HepG2 (cell line): Measurements from ENCODE around the gene THPO. TPM values are rescaled to one million over a fixed set of nuclear protein-coding genes. Genes with fewer than 3 reads are reported as not detected.

Source experiments
- ATAC-seq: fragments of 200-7000 bp; cut with Tn5 transposase; 3 replicates; pipeline ENCODE4 v1.9.1; 2020; ENCODE audit warnings: mild to moderate bottlenecking, moderate library complexity
- BruUV-seq: library from RNA; stranded (reverse); fragments of 400-500 nt; replicated peaks from 2 replicates; lab custom pipeline; 2021; lab: Mats Ljungman, UMichigan
- CTCF ChIA-PET: fragments of 300-600 bp; formaldehyde crosslinking; extraction: SDS; loops from one replicate; lab custom pipeline; 2021; ENCODE audit warnings: low total read pairs, inconsistent platforms, low intra/inter-chr PET ratio; lab: Yijun Ruan, JAX
- POLR2A ChIA-PET: fragments of 350-600 bp; sonication (Branson Sonifier 250); formaldehyde crosslinking; loops from one replicate; lab custom pipeline; 2020; ENCODE audit warnings: antibody characterized with exemption, inconsistent platforms; lab: Yijun Ruan, JAX
- DNase-seq: peaks from one replicate; pipeline ENCODE4 v3.0.0-alpha.2; 2015; ENCODE audit warnings: low spot score
- FAIRE-seq: peaks from 3 replicates; lab custom pipeline; 2011; peaks lifted over from hg19 to GRCh38; lab: Jason Lieb, UNC
- H2AFZ ChIP-seq: one replicate; pipeline ENCODE4 v1.6.1; 2011; ENCODE audit warnings: low read length, inconsistent platforms
- H3K27ac ChIP-seq: fragments of 300-600 bp; 3 replicates; pipeline ENCODE4 v1.8.0; 2011; ENCODE audit warnings: mixed run types, mild to moderate bottlenecking, mixed read lengths, low read length, inconsistent platforms; ENCODE audit not compliant: insufficient read depth; ENCODE audit errors: extremely low read length
- H3K27me3 ChIP-seq, 2 experiments: fragments of 200-600 bp in 1 of 2; 2 replicates in 1 of 2; 3 replicates in 1 of 2; pipeline versions ENCODE4 v1.6.0 to v1.8.0; 2011; ENCODE audit warnings: low read length in 2 of 2, mild to moderate bottlenecking in 2 of 2, moderate library complexity in 2 of 2, inconsistent platforms in 1 of 2; ENCODE audit not compliant: insufficient read depth in 2 of 2, control insufficient read depth in 1 of 2
- H3K36me3 ChIP-seq, 2 experiments: fragments of 200-600 bp in 1 of 2; replicated peaks in 1 of 2; 2 replicates in 1 of 2; 3 replicates in 1 of 2; pipeline versions ENCODE4 v1.5.1 to v1.8.0; 2011; ENCODE audit warnings: low read length in 2 of 2, inconsistent platforms in 1 of 2; ENCODE audit not compliant: insufficient read depth in 2 of 2, control insufficient read depth in 1 of 2
- H3K4me1 ChIP-seq: 2 replicates; pipeline ENCODE4 v1.5.1; 2012; ENCODE audit warnings: low read length, inconsistent platforms; ENCODE audit not compliant: insufficient read depth
- H3K4me2 ChIP-seq: 2 replicates; pipeline ENCODE4 v1.6.0; 2011; ENCODE audit warnings: low read depth, low read length, inconsistent platforms
- H3K4me3 ChIP-seq, 3 experiments: fragments of 200-600 bp in 1 of 3; sonication (generic), shearing (Covaris generic) in 1 of 3; replicated peaks in 1 of 3; 2 replicates each; pipeline ENCODE4 v1.5.1; 2011 to 2016; ENCODE audit warnings: low read length in 3 of 3, inconsistent platforms in 2 of 3, low read depth in 2 of 3, mild to moderate bottlenecking in 2 of 3, control low read depth in 1 of 3, mixed read lengths in 1 of 3; ENCODE audit not compliant: insufficient read depth in 1 of 3
- H3K79me2 ChIP-seq: one replicate; pipeline ENCODE4 v1.6.1; 2011; ENCODE audit warnings: low read length, inconsistent platforms; ENCODE audit not compliant: insufficient read depth
- H3K9ac ChIP-seq: 2 replicates; pipeline ENCODE4 v1.6.0; 2011; ENCODE audit warnings: mild to moderate bottlenecking, low read depth, low read length, inconsistent platforms; ENCODE audit not compliant: insufficient read depth
- H3K9me3 ChIP-seq: 2 replicates; pipeline ENCODE4 v1.5.1; 2012; ENCODE audit warnings: mild to moderate bottlenecking, low read length
- H4K20me1 ChIP-seq: 2 replicates; pipeline ENCODE4 v1.6.0; 2011; ENCODE audit warnings: inconsistent platforms, mild to moderate bottlenecking, low read length, moderate library complexity; ENCODE audit not compliant: insufficient read depth
- KAT8 ChIP-seq: IDR thresholded peaks from 2 replicates; pipeline ENCODE4 v1.6.1; 2016; ENCODE audit warnings: missing genetic modification reagents, missing compliant biosample characterization
- PRDM4 ChIP-seq: sonication (generic); formaldehyde crosslinking; IDR thresholded peaks from 2 replicates; pipeline ENCODE4 v1.9.0; 2021; ENCODE audit warnings: missing genetic modification reagents, borderline replicate concordance
- STAT5B ChIP-seq: sonication (generic); formaldehyde crosslinking; IDR thresholded peaks from 2 replicates; pipeline ENCODE4 v1.4.0; 2020; ENCODE audit warnings: missing genetic modification reagents
- ZBTB7B ChIP-seq: sonication (generic); formaldehyde crosslinking; IDR thresholded peaks from 2 replicates; pipeline ENCODE4 v1.4.0; 2020; ENCODE audit warnings: missing genetic modification reagents
- ZNF230 ChIP-seq: sonication (generic); formaldehyde crosslinking; IDR thresholded peaks from 2 replicates; pipeline ENCODE4 v1.4.0; 2020; ENCODE audit warnings: mild to moderate bottlenecking, missing genetic modification reagents
- ZNF615 ChIP-seq: sonication (generic); formaldehyde crosslinking; IDR thresholded peaks from 2 replicates; pipeline ENCODE4 v1.5.0; 2020; ENCODE audit warnings: mild to moderate bottlenecking, missing genetic modification reagents, borderline replicate concordance
- WGBS: methylation state at CpG from one replicate; pipeline ENCODE4 v1.1.6; 2017; ENCODE audit warnings: low lambda C conversion rate; 5-methylcytosine and 5-hydroxymethylcytosine counted together
- in situ Hi-C: cut with HindIII; loops from 2 replicates; pipeline ENCODE4 v1.10.0; 2017; ENCODE audit warnings: low pct_unique_long_range_greater_than_20kb; ENCODE audit not compliant: extremely low pct_ligation_motif_present
- intact Hi-C: fragments of 100-400 bp; cut with micrococcal nuclease; formaldehyde crosslinking; loops from one replicate; pipeline ENCODE4 v1.10.0; 2022; ENCODE audit not compliant: unreplicated experiment
- polyA plus RNA-seq, 8 experiments: library from polyadenylated mRNA; depleted of rRNA in 3 of 8; stranded (reverse) in 7 of 8; unstranded in 1 of 8; fragments of >200 nt; fragmentation: Illumina TruSeq in 4 of 8; extraction: Trizol in 4 of 8; gene quantifications; 2 replicates each; pipeline versions ENCODE4 v1.2.1 to v1.2.3, GENCODE V29; 2011 to 2016; ENCODE audit warnings: low read depth in 4 of 8, missing spikeins in 1 of 8, mixed read lengths in 1 of 8; ENCODE audit not compliant: insufficient read depth in 1 of 8
- total RNA-seq, 5 experiments: library from RNA; depleted of rRNA; stranded (reverse); fragments of >200 nt; fragmentation: Illumina TruSeq; extraction: Trizol; gene quantifications; 2 replicates each; pipeline ENCODE4 v1.2.3, GENCODE V29; 2016; ENCODE audit warnings: low read depth in 1 of 5
- TF ChIP-seq, protein P1 (sequence below): IDR thresholded peaks from 2 replicates; pipeline ENCODE4 v1.6.1; 2018; ENCODE audit warnings: missing genetic modification reagents
- TF ChIP-seq, protein P2 (sequence below): sonication (generic); formaldehyde crosslinking; IDR thresholded peaks from 2 replicates; pipeline ENCODE4 v1.8.1; 2023; ENCODE audit warnings: mild to moderate bottlenecking, missing genetic modification reagents

THPO gene
- total and polyA plus RNA-seq, 2 of the 13 experiments (the other 11 are each of a cell fraction or from before 2014, with no cell fraction given): 2.8 to 4.8 TPM

GRCh38 chr3:184382326-184383032 is 4.5 kb upstream of the THPO start:
- DNase-seq (no peak), FAIRE-seq (no peak), ATAC-seq (no peak)
- no TSS peak for BruUV-seq
- Histone ChIP-seq H2AFZ (no peak overlapping the region), H3K36me3 (peaks cover 6 to 25% of the 10 kb centered on the region in 2 experiments; a peak in 4 of 5 replicates), H3K27ac (no peak overlapping the region), H3K9ac (no peak overlapping the region), H3K4me1 (peaks cover 13% of the 10 kb centered on the region; the same call in 1 of the 2 replicates), H3K27me3 (no peaks in the 10 kb centered on the region; a peak in 1 of 5 replicates), H3K4me3 (no peak overlapping the region), H3K79me2 (peaks cover 16% of the 10 kb centered on the region), H3K9me3 (no peaks in the 10 kb centered on the region), H4K20me1 (no peaks in the 10 kb centered on the region), H3K4me2 (no peak overlapping the region)
- in situ Hi-C loops (no loop called here), intact Hi-C loops (no loop called here)
- ChIA-PET CTCF (no interaction called here), POLR2A (no interaction called here)
- WGBS: 100% methylated on average over 8 of the region's 16 CpGs
- no peak for TF ChIP-seq KAT8 (CRISPR knock-in tag)
- TF ChIP-seq ZNF615 (CRISPR knock-in tag): no peak
- TF ChIP-seq, protein P1, sequence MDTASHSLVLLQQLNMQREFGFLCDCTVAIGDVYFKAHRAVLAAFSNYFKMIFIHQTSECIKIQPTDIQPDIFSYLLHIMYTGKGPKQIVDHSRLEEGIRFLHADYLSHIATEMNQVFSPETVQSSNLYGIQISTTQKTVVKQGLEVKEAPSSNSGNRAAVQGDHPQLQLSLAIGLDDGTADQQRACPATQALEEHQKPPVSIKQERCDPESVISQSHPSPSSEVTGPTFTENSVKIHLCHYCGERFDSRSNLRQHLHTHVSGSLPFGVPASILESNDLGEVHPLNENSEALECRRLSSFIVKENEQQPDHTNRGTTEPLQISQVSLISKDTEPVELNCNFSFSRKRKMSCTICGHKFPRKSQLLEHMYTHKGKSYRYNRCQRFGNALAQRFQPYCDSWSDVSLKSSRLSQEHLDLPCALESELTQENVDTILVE (CRISPR knock-in tag): no peak
- no peak for TF ChIP-seq ZBTB7B (CRISPR knock-in tag)
- TF ChIP-seq, protein P2, sequence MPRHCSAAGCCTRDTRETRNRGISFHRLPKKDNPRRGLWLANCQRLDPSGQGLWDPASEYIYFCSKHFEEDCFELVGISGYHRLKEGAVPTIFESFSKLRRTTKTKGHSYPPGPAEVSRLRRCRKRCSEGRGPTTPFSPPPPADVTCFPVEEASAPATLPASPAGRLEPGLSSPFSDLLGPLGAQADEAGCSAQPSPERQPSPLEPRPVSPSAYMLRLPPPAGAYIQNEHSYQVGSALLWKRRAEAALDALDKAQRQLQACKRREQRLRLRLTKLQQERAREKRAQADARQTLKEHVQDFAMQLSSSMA: no peak
- TF ChIP-seq STAT5B (CRISPR knock-in tag): no peak
- no peak for TF ChIP-seq PRDM4 (CRISPR knock-in tag)
- no peak for TF ChIP-seq ZNF230 (CRISPR knock-in tag)
- TF ChIP-seq, all 625 proteins: peak for 0
